ENCODE results near the gene IFTAP. TPM values are rescaled to one million over a fixed set of nuclear protein-coding genes. Genes with fewer than 3 reads are reported as not detected.

IFTAP gene
- polyA plus RNA-seq, 4 donors: 54.8 to 64.2 (median 60.3) TPM

DNA sequence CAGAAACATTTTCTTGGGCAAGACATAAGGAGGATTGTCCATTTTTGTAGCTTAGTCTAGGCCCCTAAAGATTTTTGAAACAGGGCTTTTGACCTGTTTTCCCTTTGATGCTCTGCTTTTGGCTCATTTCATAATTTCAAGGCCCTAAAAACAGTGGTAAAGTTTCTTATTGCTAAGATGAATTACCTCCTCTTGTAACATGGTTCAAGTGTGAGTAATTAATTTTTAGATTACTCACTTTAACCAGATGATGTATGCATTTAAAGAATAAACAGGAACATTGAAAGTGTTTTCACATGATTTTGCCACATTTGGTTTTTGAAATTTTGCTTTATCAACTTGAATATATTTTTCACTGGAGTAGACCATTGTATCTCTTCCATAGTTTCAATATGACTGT is 2.6 kb downstream of the IFTAP start:
- no peak for DNase-seq (ENCODE audit: low read depth in 4 of 4, low spot score in 3 of 4)

DNA sequence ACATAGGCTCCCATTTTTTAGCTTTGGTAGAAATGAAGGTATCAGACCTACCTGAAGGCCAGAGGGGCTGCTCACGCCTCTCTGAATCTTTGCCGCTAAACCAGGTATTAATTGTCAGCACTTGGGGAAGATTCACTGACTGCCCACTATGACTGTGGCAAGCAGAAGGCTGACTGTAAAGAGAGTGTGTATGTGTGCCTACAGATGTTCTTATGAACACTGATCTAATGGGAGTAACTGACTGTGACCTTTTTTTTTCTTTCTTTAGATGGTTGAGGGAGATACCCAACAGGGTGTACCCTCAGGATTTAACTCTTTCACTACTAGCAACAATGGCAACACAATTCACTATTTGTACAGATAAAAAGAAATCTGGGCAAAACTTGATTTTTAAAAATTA is 3.7 kb downstream of the IFTAP start, which contains the start of gene RAG2:
Gene RAG2, minus strand, starts transcription at position 186 of the 400 bp plus-strand sequence. CDS start 4,068 bp downstream, outside the sequence.
- no peak for DNase-seq (ENCODE audit: low read depth in 4 of 4, low spot score in 3 of 4)

DNA sequence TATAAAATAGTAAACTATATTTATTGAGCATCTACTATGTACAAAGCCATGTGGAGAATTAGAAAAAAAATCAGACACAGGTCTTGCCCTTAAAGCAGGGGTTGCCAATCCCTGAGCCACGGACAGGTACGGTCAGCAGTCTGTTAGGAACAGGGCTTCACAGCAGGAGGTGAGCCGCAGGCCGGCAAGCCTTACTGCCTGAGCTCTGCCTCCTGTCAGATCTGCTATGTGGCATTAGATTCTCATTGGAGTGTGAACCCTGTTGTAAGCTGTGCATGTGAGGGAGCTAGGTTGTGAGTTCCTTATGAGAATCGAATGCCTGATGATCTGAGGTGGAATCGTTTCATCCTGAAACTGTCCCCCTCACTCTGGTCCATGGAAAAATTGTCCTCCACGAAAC is 5.9 kb downstream of the IFTAP start:
- no peak for DNase-seq (ENCODE audit: low read depth in 4 of 4, low spot score in 3 of 4)

DNA sequence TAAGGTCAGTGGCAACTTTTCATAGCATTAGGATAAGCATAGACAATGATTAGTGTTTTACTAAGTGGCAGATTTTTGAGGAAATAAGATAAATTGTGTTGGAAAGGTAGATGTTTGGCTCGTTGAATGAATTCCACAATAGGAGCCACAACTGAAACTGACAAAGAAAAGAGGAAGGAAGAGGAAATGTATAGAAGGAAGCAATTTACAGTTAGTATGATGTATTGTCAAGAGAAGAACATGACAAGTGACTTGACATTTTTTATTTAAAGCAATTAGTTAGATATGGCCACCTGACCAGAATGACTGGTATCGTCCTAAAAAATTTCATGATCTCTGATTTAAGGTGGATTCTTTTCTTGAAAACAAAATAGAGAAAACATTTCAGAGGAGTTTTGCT is 6.9 kb downstream of the IFTAP start:
- DNase-seq (ENCODE audit: low read depth in 4 of 4, low spot score in 3 of 4): no peak

DNA sequence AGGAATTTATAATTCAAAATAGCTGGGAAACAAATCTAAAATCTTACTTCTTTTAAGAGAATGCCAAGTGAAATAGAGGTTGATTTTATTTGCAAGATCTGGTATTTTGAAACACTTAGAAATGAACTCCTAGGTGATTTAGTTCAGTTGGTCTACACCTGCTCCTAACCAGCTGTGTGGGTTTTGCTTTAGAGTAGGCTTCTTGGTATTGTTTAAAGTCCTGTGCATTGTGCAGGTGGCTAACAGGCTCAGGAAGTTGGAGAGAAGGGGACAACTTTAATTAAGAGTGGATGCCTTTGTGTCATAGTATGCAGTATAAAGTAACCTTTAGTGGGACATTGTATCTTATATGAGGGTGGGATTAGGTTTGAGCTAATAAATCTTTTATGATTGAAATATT is 7.8 kb downstream of the IFTAP start:
- no peak for DNase-seq (ENCODE audit: low read depth in 4 of 4, low spot score in 3 of 4)

DNA sequence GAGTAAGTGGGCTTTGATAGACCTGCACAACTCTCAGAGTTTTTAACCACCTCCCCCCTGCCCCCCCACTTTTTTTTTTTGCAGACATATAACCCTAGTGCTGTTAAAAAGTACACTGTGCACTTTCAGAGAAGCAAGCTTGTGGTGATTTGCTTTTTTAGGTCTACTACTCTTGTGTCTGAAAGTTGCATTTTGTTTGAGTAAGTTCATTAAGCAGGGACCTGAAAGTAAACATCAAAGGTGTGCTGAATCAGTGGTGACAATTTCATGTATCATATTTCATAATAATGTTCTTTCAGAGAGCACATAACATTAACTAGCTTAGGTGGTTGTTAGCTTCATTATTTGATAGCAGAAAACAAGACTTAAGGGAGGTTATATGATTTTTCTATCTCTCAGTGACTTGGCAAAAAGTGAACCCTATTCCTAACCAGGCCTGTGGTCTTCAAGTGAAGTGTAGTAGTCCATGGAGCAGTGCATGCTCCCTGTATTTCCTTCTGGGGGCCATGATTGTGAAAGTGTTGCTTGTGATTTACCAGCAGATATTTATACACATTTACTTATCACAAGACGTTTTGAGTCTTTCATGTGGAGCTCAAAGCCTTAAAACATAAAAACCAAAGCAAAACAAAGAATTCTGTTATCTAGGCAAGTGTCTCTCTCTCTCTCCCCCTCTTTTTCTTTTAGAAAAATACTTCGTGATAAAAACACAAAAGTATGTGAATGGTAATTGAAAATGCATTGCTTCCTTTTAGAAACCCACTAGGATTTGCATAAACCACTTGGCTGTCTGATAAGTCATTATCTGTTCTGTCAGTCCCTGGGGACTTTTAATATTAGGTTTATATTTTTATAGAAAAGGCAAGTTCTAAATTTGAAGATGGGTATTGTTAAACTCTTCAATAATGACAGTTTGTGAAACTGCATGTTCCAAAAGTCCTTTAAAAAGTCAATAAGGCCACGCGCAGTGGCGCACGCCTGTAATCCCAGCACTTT is 11.2 kb downstream of the IFTAP start:
- no peak for DNase-seq (ENCODE audit: low read depth in 4 of 4, low spot score in 3 of 4)

DNA sequence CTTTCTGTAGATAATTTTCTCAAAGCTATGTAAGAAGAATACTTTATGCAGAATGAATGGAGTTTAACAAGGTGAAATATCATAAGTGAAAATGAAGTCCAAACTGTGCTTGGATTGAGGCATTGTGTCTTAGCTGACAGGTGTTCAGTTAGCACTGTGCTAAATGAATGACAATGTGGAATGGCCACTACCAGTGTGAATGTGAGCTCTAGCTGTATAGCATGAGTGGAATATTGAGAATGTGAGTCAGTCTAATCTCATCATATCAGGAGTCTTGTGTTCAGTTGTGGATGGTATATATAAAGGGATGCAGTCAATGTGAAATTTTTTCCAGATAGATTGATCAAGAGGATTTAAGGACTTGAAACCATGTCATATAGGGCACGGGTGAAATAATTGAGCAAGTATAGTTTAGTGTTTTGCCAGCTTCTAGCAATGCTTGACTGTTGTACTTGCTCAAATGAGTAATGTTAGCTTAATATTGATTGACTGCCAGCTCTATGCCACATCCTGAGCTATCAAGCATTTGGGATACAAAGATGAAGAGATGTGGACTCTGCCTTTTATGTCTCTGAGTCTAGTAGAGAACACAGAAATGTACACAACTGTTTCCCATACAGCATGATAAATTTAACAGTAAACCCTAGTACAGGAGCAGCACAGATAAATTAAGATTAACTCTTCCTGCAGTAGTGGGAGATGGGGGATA is 14.3 kb downstream of the IFTAP start:
- DNase-seq (ENCODE audit: low read depth in 4 of 4, low spot score in 3 of 4): no peak

DNA sequence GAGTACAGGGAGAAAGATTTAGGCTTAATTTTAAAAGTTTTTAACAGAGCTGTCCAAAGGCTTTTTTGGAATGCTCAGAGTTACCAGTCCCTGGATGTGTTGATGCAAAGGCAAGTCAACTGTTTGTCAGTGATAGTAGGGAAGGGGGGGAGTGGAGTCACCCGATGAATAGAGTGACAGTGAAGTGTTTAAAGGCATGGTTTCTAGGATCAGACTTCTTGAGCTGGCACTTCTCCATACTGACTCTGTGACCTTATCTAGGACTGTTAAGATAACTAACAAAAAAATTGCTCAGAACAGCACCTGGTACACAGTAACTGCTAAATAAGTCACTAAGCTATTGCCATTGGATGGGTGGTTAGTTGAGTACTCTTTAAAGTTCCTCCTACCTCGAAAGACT is 15.1 kb downstream of the IFTAP start:
- no peak for DNase-seq (ENCODE audit: low read depth in 4 of 4, low spot score in 3 of 4)

DNA sequence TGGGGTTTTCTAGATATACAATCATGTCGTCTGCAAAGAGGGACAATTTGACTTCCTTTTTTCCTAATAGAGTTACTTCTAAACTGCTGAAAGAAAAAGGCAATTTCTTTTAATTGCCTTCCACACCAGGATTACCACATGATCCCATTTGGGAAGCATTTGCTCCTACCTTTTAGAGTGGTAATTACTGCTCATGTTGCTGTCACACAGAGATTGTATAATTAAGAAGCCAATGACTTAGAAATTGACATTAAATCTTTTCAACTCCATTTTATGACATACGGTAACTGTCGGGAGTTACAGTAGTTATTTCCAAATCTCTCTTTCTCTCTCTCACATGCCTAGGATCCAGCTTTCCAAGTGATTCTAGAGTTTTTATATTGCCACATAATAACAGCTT is 21.5 kb downstream of the IFTAP start:
- no peak for DNase-seq (ENCODE audit: low read depth in 4 of 4, low spot score in 3 of 4)

DNA sequence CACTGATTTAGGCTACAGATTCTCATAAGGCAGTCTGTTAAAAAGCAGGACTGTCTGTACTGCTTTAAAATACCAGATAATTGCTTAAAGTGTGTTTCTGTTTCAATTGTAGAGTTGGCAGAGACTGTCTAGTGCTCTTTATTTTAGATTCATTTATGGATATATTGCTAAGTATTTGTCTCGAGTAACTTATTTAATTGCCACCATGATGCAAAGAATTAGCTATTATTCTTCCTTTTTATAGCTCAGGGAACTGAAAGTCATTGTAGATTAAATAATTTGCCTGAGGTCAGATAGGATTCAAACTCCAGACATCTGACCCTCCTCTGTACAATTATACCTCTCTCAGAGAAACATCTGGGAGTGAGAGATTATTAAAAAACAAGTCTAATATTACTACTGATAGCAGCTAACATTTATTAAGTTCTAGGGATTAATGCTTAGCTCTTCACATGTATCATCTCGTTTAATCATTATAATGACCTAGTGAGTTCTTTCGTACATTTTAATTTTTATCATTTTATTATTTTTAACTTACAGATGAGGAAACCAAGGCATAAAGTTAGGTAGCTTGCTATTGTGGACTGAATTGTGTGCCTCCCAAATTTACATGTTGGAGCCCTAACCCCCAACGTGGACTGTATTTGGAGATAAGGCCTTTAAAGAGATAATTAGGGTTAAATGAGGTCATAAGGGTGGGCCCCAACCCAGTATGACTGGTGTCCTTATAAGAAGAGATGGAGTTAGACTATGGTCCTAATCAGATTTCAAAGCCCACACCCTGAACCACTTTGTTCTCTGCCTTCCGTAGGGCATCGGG is 23.5 kb downstream of the IFTAP start:
- DNase-seq (ENCODE audit: low read depth in 4 of 4, low spot score in 3 of 4): no peak

DNA sequence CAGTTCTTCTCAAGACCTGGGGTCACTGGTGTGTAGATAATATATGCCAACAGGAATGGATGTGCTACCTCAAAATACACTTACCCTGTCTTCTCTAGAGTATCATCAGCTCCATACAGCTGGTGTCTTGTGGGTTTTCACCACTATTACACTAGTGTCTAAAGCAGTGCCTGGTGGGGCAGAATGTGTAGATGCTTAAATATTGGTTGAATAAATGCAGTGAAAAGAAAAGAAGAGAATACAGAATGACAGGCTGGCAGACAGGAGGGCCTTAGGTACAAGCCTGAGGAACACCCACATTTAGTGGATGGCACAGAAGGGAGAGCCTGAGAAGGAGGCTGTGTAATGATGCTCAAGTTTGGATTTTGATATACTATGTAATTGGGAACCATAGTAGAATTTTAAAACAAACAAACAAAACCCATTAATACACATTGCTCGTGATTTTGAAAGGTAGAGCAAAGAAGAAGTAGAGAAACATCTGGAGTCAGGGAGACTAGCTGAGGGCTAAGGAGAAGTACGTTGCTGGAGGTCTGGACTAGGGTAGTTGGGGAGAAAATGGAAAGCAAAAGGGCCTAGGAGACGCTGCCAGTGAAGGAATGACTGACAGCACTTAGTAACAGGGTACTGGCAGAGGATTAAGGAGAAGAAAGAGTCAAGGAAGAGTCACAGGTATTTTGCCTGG is 24.2 kb downstream of the IFTAP start:
- DNase-seq (ENCODE audit: low read depth in 4 of 4, low spot score in 3 of 4): no peak

DNA sequence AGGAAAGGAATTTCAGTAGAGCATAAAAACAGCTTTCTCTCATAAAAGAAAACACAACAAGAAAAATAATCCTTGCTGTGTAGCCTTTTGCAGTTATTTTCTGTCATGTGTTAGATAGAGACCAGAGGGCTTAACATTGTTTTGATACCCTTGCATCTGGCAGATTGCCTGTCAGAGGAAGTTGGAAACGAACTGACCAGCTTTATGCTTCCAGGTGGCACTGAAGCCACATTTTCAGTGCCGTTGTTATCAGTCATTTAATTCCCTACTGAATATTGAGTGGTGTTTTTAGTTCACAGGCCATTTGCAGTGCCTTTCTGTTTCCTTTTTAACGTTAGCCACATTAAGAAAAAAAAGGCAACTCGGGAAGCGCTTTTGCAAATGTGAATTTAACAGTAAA is 25.2 kb downstream of the IFTAP start:
- DNase-seq (ENCODE audit: low read depth in 4 of 4, low spot score in 3 of 4): peak; percentile 23 to 36 (median 28)

DNA sequence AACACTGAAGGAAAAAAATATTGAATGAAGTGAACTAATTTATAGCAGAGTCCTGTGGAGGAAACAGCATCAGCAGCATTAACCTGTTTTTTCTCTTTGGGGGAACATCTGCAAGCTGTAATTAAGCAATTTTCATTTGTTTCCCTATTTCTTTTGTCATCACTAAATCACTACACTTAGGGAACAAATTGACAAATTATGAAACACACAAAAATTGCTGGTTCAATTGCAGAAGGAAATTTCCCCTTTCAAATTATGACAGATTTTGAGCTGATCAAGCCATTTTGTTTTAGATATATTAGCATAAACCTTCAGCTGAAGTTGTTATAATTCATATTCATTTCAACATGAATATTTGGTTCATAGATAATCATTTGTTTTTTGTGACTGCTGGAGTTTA is 25.9 kb downstream of the IFTAP start:
- no peak for DNase-seq (ENCODE audit: low read depth in 4 of 4, low spot score in 3 of 4)

DNA sequence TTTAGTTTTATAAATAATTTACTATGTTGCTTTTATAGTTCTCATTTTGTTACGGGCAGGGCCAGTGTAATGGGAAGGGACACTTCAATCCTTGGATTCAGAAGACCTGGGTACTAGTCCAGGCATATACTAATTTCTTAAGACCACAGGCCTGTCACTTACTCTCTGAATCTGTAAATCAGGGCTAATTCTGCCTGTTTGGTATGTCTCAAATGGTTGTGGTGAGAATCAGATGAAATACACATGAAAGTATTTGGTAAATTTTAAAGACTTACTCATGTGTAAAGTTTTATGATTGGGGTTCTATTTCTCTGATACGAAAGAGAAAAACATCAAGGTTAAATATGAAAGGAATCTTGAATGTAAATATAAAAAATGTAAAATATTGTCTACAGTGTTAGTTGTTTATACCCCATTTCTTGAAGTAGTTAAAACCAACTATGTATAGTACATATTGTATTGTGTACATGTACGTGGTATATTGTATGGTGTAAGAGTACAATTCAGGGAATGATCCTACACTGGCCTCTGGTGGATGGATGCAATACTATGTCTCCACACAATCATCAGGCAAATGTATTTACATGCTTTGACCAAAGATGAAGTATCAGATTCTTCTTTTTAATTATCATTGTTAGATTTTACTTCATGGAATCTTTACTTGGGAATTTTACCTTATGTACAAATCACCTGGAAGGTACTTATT is 28.3 kb downstream of the IFTAP start:
- peak in 2 of 4 donors; percentile 24 to 28 for DNase-seq (ENCODE audit: low read depth in 4 of 4, low spot score in 3 of 4)

DNA sequence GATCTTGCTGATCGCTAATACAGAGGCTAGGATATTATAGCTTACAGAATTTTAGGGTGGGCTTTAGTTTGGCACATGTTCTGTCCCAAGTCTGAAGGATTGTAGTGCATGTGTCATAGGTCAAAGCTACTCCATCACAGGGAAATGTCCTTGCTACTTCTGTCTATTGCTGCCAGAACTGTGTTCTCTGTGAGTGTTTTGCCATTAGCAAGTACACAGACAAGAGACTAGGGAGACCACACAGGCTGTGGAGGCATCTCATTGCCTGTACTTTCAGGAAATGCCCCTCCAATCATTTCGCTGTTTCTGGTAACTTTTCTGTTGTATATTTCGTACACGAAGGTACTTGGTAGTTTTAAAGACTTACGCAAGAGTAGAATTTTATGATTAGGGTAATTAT is 29.2 kb downstream of the IFTAP start:
- no peak for DNase-seq (ENCODE audit: low read depth in 4 of 4, low spot score in 3 of 4)

DNA sequence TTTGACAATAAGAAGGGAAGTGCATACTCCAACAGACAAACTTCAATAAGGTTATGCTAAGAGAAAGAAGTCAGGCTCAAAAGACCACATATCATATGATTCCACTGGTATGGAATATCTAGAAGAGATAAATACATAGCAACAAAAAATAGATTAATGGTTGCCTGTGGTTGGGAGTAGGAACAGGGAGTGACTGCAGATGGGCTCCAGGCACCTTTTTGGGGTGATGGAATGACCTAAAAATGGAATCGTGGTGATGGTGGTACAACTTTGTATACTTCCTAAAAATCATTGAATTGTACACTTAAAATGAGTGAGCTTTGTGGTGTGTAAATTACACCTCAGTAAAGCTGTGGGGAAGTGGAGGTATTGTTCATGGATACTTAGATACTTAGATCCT is 32.7 kb downstream of the IFTAP start:
- no peak for DNase-seq (ENCODE audit: low read depth in 4 of 4, low spot score in 3 of 4)

DNA sequence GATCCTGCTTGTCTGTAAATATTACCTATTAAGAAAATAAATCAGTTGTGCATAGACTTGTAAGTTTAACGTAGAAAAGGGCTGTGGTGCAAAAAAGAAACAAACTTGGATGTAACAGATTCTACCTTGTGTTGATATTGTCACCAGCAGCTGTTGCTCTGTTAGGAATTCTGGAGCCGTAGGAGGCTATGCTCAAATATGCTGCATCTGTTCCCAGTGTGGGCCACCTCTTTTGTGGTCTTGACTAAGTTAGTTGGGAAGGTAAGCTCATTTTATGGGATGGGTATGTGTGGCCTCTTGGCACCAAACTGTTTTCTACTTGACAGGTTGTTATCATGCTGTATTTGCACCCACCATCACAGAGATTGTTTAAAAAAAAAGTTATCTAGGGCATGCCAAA is 33.2 kb downstream of the IFTAP start:
- no peak for DNase-seq (ENCODE audit: low read depth in 4 of 4, low spot score in 3 of 4)

DNA sequence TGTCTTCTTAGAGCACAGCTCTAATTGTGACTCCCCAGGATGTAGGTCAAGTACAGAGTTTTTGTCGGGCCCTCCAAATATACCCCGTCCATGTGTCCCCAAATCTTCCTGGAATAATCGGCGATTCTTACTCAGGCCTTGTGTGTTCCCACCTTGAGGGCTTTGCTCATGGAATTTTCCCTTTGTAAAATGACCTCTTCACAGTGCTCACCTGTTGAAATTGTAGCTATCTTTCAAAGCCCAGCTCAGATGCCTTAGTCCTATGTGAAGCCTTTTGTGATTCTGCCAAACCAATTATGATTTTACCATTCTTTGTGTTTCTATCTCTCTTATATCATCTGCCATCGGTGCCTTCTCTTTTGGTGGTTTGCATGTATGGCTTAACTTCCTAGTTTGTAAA is 33.8 kb downstream of the IFTAP start:
- DNase-seq (ENCODE audit: low read depth in 4 of 4, low spot score in 3 of 4): no peak

DNA sequence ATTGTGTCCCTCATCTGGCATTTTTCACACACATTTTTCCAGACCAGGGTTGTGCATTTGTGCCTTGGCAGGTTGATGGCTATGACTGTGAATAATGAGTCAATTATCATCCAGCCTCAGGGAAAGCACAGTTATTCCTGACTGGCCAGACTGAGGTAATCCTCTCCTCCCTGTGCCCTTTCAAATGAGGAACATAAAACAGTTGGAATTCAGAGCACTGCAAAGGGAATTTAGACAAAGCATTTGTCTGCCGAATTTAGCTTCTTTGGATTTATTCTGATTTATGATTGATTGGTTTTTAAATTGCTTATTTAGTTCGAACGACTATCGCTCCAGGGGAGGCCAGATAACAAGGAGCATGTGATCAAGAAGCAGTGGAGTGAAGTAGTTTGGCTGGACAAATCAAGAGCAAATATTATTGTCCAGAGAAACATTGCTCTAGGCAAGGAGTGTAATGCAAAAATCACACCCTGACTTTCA is 34.5 kb downstream of the IFTAP start:
- DNase-seq (ENCODE audit: low read depth in 4 of 4, low spot score in 3 of 4): no peak

DNA sequence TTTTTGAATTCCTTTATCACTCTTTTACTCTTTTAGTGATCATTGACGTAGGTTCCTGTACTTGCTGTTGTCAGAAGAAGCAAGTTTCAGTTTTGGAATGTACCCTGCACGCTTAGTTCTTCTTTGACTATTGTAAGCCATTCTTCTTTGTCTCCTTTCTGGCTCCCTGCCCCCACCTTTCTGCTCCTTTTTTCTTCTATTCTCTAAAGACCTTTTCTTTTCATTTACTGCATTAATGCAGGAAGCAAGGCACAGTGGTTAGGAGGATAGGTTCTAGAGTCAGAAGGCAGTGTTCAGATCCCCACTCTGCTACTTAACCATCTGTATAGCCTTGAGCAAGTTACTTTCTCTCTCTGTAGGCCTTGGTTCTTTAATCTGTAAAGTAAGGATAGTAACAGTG is 37.5 kb downstream of the IFTAP start:
- no peak for DNase-seq (ENCODE audit: low read depth in 4 of 4, low spot score in 3 of 4)

Data from right renal pelvis (tissue), 4 donors.